GM23338 (cell line): ENCODE data around the gene CTAGE9.

Experiments
- CREB1 ChIP-seq: fragments of 250-450 bp; sonication (Bioruptor Pico); IDR thresholded peaks from 2 replicates; pipeline ENCODE4 v1.5.0; 2020; ENCODE audit warnings: low read depth, mild to moderate bottlenecking, moderate library complexity
- CTCF ChIP-seq, 2 experiments: fragments of 200-600 bp in 1 of 2; sonication (generic) in 1 of 2; conservative IDR thresholded peaks; 2 replicates each; pipeline versions ENCODE4 v1.5.1 to v1.6.1; 2016 to 2017; ENCODE audit warnings: antibody characterized with exemption in 2 of 2, low read depth in 2 of 2, mild to moderate bottlenecking in 2 of 2, moderate library complexity in 1 of 2
- EZH2 ChIP-seq: fragments of 200-600 bp; sonication (generic); IDR thresholded peaks from one replicate; pipeline ENCODE4 v1.8.0; 2017; ENCODE audit warnings: antibody characterized with exemption, mild to moderate bottlenecking, low read depth; ENCODE audit not compliant: unreplicated experiment
- EZH2phosphoT487 ChIP-seq: fragments of 200-600 bp; sonication (generic); IDR thresholded peaks from one replicate; pipeline ENCODE4 v1.8.1; 2018; ENCODE audit warnings: antibody characterized with exemption; ENCODE audit not compliant: unreplicated experiment
- JUNB ChIP-seq: IDR thresholded peaks from one replicate; pipeline ENCODE4 v1.6.1; 2016; ENCODE audit warnings: antibody characterized with exemption; ENCODE audit not compliant: unreplicated experiment
- NANOG ChIP-seq: IDR thresholded peaks from 2 replicates; pipeline ENCODE4 v1.6.1; 2016; ENCODE audit warnings: antibody characterized with exemption, borderline replicate concordance
- POLR2AphosphoS5 ChIP-seq: IDR thresholded peaks from 2 replicates; pipeline ENCODE4 v1.6.1; 2016; ENCODE audit warnings: antibody characterized with exemption, low read depth
- REST ChIP-seq: IDR thresholded peaks from one replicate; pipeline ENCODE4 v1.6.1; 2018; ENCODE audit warnings: antibody characterized with exemption; ENCODE audit not compliant: unreplicated experiment

DNA sequence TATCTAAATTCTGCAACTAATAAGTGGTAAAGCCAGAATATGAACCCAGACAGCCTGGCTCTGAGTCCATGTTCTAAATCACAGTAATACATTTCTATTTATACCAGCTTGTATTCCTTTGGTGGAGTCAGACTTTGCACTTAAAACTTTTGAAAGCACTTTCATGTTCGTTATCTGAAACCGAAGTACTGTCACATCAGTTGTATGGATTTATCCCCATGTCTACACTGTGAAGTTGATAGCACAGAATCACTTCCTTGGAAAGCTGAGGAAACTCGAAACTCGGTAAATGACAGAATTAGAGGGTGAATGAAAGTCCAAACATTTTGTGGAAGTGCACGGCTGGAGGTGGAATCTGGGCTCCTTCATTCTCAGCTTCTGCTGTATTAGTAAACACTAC, 28.3 kb upstream of the CTAGE9 start:
- TF ChIP-seq CTCF (conservative IDR thresholded peaks at IDR 0.05; ENCODE audit: low read depth in 2 of 2): no peak
- TF ChIP-seq EZH2phosphoT487: no peak
- no peak for TF ChIP-seq POLR2AphosphoS5
- no peak for TF ChIP-seq JUNB
- TF ChIP-seq EZH2: no peak
- TF ChIP-seq REST: no peak
- TF ChIP-seq CREB1: no peak
- no peak for TF ChIP-seq NANOG
